ENCODE data around the gene BLOC1S3.

Gene BLOC1S3

DNA sequence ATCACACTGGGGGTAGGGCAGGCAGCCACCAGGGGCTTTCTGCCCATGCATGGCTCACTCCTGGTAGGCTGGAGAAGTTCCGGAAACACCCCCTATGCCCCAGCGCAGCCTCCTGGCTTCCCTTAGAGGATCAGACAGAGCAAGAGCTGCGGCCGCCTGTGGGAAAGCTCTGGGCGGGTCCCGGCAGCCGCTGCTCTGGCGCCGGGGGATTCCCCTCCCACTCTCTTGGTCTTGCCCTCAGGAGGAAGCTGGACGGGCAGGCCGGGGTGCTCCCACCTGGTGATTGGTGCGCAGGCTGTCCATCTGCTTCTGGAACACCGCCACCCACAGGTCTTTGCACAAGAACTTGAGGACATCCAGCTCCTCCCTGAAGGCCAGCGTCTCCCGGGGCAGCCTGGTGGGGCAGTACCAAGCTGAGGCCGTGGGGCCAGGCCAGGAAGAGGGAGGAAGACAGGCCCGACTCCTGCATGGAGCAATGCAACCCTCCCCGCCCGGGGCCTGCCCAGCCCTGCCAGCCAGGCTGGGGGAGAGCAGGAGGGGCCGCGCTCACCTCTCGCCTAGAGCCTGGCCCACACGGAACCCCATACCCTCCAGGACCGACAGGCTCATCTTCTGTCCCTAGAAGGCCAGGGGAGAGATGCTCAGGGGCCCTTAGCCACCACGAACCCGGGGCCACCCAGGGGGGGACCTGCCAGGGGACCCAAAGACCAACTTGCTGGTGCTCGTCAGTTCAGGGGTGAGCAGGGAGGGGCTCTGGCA lies 13.8 kb upstream of the BLOC1S3 start:
- H3K27me3 ChIP-seq = peaks cover 15% of the 10 kb centered on the region
- H3K27ac ChIP-seq = no peak overlapping the region
- peaks cover 45 to 48% of the 10 kb centered on the region in 2 experiments for H3K4me1 ChIP-seq (ENCODE audit: control insufficient read depth in 1 of 2, insufficient read depth in 1 of 2, low read depth in 1 of 2, low read length in 1 of 2)
- H3K4me3 ChIP-seq (ENCODE audit: low read depth in 1 of 2, low read length in 1 of 2) = no peak overlapping the region
- no peaks in the 10 kb centered on the region for H3K36me3 ChIP-seq
- no peaks in the 10 kb centered on the region for H3K9me3 ChIP-seq
- TF ChIP-seq, protein P1, sequence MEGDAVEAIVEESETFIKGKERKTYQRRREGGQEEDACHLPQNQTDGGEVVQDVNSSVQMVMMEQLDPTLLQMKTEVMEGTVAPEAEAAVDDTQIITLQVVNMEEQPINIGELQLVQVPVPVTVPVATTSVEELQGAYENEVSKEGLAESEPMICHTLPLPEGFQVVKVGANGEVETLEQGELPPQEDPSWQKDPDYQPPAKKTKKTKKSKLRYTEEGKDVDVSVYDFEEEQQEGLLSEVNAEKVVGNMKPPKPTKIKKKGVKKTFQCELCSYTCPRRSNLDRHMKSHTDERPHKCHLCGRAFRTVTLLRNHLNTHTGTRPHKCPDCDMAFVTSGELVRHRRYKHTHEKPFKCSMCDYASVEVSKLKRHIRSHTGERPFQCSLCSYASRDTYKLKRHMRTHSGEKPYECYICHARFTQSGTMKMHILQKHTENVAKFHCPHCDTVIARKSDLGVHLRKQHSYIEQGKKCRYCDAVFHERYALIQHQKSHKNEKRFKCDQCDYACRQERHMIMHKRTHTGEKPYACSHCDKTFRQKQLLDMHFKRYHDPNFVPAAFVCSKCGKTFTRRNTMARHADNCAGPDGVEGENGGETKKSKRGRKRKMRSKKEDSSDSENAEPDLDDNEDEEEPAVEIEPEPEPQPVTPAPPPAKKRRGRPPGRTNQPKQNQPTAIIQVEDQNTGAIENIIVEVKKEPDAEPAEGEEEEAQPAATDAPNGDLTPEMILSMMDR (IDR thresholded peaks at IDR 0.05) = no peak

DNA sequence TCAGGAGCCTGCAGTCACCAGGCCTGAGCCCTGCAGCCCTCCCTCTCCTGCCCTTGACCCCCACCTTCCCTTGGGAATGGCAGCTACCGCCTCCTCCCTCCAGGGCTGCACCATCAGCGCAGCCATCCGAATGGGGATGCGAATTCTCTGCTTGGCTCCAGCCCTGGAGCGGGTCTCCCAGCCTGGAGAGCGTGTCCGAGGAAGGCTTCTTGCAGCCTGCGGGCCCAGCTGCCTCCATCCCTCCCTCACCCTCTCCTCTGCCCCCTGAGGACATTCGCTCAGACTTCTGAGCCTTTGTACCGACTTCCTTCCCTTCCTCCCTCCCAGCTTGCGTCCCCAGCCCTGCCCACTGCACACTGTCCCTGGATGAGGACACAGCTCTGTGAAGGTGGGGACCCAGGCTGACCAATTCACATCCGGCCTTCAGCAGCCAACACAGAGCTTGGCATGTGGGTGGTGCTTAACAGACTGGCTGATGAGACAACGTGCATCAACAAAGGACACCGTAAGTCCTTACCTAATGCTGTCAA lies 11.8 kb upstream of the BLOC1S3 start:
- no peaks in the 10 kb centered on the region for H3K9me3 ChIP-seq
- no peaks in the 10 kb centered on the region for H3K27me3 ChIP-seq
- no peaks in the 10 kb centered on the region for H3K36me3 ChIP-seq
- peak overlapping the region; percentile 45 for H3K27ac ChIP-seq
- TF ChIP-seq, protein P1 (IDR thresholded peaks at IDR 0.05) = no peak
- H3K4me3 ChIP-seq (ENCODE audit: low read depth in 1 of 2, low read length in 1 of 2) = no peak overlapping the region
- peaks cover 65 to 69% of the 10 kb centered on the region in 2 experiments for H3K4me1 ChIP-seq (ENCODE audit: control insufficient read depth in 1 of 2, insufficient read depth in 1 of 2, low read depth in 1 of 2, low read length in 1 of 2)

DNA sequence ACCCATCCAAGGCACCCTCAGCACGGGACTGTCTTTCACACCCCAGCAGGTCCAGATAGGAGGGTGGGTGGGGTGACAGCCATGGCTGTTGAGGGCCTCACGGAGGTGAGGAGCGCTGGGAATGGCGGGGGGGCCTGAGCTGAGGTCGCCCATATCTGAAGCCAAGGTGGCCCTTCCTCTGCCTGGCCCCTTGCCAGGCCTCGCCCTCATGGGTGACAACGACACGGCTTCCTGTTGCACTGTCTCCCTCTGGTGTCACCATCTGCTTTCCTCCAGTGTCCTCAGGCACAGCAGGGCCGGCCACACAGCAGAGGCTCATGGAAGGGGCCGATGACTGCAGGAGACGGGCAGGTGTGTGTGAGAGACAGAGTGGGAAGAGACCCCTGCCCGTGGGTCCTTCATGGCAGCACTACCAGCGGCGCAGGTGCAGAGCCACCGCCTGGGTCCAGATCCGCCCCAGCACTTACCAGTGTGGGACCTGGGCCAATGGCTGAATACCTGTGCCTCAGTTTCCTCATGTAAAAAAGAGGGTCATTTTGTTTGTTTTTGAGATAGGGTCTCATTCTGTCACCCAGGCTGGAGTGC lies 9.7 kb upstream of the BLOC1S3 start:
- TF ChIP-seq, protein P1 (IDR thresholded peaks at IDR 0.05) = no peak
- Histone ChIP-seq H3K36me3 (no peaks in the 10 kb centered on the region), H3K4me1 (ENCODE audit: control insufficient read depth in 1 of 2, insufficient read depth in 1 of 2, low read depth in 1 of 2, low read length in 1 of 2) (peaks cover 76 to 83% of the 10 kb centered on the region in 2 experiments), H3K27me3 (no peaks in the 10 kb centered on the region), H3K9me3 (no peaks in the 10 kb centered on the region), H3K4me3 (ENCODE audit: low read depth in 1 of 2, low read length in 1 of 2) (no peak overlapping the region), H3K27ac (peak overlapping the region; percentile 65)

DNA sequence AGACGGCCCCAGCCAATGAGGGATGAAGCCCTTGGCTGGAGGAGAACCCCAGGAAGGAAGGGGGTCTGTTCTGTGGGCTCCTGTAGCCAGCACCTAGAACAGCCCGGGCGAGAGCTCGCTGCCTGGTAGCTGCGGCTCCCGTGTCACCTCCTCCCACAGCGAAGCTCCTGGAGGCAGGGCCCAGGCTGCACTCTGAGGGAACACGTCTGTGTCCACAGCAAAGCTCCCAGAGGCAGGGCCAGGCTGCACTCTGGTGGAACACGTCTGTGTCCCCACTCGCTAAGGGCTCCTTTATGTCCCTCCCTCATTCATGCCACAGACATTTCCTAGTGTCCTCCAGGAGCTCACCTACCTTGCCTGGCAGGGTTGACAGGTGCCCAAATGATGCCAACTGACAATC lies 9.0 kb upstream of the BLOC1S3 start:
- Histone ChIP-seq H3K36me3 (no peaks in the 10 kb centered on the region), H3K27ac (peak overlapping the region; percentile 65), H3K4me1 (ENCODE audit: control insufficient read depth in 1 of 2, insufficient read depth in 1 of 2, low read depth in 1 of 2, low read length in 1 of 2) (peaks cover 78 to 85% of the 10 kb centered on the region in 2 experiments), H3K4me3 (ENCODE audit: low read depth in 1 of 2, low read length in 1 of 2) (no peak overlapping the region), H3K9me3 (no peaks in the 10 kb centered on the region), H3K27me3 (no peaks in the 10 kb centered on the region)
- TF ChIP-seq, protein P1 (IDR thresholded peaks at IDR 0.05) = no peak

DNA sequence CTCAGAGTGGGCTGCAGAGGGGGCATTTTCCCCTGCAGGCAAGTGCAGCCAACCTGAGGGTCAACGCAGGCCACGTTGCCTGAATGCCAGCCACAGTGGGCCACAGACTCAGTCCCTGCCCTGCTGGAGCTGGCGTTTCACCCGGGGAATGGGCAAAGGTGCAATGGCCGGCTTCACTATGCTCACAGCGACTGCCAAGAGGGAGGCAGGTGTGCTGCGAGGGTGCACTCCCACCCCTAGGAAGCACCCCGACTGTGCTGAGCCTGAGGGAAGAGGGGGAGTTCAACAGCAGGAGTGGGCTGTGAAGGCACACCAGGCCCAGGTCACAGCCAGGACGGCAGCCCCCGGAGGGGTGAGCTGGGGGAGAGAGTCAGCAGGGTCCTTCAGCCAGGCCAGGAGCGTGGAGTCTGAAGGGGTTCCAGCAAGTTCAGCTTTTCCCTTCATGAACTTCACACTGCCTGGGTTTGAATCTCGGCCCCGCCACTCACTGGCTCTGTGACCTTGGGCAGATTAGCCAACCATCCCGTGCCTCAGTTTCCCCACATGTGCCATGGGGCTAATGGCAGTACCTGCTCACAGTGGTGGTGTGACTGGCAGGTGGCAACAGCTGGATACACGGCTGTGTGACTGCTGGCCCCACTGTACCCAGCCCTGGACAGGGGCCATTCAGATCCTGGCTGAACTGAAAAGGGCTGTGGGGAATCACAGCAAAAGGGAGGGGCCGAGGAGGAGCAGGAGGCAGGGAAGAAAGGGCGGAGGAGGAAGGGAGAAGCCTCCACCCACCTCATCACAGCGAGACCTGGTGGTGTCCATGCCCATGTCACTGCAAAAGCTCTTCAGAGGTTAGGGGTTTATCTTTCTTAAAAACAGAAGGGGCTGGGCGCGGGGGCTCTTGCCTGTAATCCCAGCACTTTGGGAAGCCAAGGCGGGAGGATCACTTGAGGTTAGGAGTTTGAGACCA lies 8.2 kb upstream of the BLOC1S3 start:
- Histone ChIP-seq H3K4me1 (ENCODE audit: control insufficient read depth in 1 of 2, insufficient read depth in 1 of 2, low read depth in 1 of 2, low read length in 1 of 2) (peaks cover 73 to 80% of the 10 kb centered on the region in 2 experiments), H3K27me3 (no peaks in the 10 kb centered on the region), H3K9me3 (no peaks in the 10 kb centered on the region), H3K36me3 (no peaks in the 10 kb centered on the region), H3K4me3 (ENCODE audit: low read depth in 1 of 2, low read length in 1 of 2) (no peak overlapping the region), H3K27ac (peak overlapping the region; percentile 52)
- TF ChIP-seq, protein P1 (IDR thresholded peaks at IDR 0.05) = no peak
